ENCODE results near the gene BLTP3A.
"Not testable (repeated sequence)": the region's sequence is repeated elsewhere in the genome, so short reads cannot be mapped to it uniquely, and the experiment has no call there.

The BLTP3A gene, protein sequence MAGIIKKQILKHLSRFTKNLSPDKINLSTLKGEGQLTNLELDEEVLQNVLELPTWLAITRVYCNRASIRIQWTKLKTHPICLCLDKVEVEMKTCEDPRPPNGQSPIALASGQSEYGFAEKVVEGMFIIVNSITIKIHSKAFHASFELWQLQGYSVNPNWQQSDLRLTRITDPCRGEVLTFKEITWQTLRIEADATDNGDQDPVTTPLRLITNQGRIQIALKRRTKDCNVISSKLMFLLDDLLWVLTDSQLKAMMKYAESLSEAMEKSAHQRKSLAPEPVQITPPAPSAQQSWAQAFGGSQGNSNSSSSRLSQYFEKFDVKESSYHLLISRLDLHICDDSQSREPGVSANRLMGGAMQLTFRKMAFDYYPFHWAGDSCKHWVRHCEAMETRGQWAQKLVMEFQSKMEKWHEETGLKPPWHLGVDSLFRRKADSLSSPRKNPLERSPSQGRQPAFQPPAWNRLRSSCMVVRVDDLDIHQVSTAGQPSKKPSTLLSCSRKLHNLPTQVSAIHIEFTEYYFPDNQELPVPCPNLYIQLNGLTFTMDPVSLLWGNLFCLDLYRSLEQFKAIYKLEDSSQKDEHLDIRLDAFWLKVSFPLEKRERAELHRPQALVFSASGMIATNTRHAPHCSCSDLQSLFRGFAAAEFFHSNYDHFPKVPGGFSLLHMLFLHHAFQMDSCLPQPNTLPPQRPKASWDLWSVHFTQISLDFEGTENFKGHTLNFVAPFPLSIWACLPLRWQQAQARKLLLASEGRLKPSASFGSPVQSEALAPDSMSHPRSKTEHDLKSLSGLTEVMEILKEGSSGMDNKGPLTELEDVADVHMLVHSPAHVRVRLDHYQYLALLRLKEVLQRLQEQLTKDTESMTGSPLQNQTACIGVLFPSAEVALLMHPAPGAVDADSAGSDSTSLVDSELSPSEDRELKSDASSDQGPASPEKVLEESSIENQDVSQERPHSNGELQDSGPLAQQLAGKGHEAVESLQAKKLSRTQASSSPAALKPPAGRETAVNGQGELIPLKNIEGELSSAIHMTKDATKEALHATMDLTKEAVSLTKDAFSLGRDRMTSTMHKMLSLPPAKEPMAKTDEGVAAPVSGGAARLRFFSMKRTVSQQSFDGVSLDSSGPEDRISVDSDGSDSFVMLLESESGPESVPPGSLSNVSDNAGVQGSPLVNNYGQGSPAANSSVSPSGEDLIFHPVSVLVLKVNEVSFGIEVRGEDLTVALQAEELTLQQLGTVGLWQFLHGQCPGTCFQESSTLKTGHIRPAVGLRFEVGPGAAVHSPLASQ (N-terminal part only)

DNA sequence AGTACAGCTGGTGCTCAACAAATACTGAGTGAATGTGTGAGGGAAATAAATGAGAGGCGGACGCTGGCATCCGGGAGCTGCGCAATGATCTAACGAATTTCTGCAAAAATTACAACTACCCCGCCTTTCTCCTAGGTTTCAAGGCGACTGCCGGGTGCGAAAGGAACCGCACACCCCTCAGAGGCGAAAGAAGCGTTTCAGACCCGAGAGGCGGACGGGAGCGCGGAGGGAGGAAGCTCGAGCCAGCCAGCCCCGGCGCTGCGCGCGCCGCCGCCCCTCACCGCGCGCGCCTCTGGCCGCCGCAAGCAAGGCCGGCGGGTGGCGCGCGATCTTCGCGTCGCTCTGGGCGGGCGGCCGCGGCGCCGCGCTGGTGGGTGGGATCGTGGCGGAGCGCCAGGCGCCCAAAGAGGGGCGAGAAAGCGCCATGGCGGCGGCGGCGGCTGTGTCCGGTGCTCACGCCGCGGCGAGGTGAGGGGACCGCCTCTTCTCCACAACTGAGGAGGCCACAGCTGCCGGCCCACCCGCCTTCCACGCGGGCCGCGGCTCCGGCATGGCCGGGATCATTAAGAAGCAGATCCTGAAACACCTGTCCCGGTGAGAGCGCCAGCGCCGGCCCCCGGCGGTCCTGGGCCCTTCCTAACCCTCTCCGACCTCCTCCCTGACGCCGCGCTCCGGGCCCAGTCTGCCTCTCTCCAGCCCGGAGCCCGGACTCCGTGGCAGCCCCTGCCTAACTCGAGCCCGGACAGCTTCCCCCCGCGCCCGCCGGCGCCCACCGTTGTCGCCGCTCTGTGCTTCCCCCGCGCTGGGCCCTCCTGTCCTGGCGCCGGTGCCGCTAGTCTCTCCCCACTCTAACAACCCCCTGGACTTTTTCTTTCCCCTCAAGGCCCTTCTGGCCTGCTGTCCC, at the start of gene BLTP3A:
TSS of gene BLTP3A (plus strand) at position 383 of the 904 bp plus-strand sequence. CDS start at position 551, 168 bp downstream.
- Mint-ChIP-seq H3K27me3 (no peaks in the 10 kb centered on the region), H3K4me1 (peaks cover 29% of the 10 kb centered on the region), H3K9me3 (no peaks in the 10 kb centered on the region), H3K27ac (peak within 1 kb of the TSS; percentile 98 to 99), H3K4me3 (peak within 1 kb of the TSS; percentile 91 to 98)
- DNase-seq (peak; percentile 76 to 80), ATAC-seq (peak; percentile 96)

DNA sequence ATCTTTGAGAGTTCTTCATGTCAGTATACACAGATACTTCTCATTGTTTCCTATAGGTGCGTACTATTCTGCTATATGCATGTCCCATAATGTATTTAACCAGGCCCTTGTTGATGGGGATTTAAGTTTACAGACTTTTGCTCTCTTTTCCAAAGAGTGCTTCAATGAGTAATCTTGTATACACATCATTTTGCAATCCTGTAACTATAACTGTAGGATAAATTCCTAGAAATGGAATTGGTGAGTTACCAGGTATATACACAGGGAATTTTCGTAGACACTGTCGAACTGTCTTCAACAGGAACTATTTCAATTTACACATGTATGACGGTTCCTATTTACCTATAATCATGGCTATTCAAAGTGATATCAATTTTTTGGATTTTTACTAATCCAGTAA, 49.8 kb upstream of the BLTP3A start:
- no peak for ATAC-seq
- H3K9me3 Mint-ChIP-seq, result no peaks in the 10 kb centered on the region
- peaks cover 4% of the 10 kb centered on the region for H3K4me1 Mint-ChIP-seq
- no peak overlapping the region for H3K4me3 Mint-ChIP-seq
- no peak for DNase-seq
- no peaks in the 10 kb centered on the region for H3K27me3 Mint-ChIP-seq
- H3K27ac Mint-ChIP-seq, result no peak overlapping the region

DNA sequence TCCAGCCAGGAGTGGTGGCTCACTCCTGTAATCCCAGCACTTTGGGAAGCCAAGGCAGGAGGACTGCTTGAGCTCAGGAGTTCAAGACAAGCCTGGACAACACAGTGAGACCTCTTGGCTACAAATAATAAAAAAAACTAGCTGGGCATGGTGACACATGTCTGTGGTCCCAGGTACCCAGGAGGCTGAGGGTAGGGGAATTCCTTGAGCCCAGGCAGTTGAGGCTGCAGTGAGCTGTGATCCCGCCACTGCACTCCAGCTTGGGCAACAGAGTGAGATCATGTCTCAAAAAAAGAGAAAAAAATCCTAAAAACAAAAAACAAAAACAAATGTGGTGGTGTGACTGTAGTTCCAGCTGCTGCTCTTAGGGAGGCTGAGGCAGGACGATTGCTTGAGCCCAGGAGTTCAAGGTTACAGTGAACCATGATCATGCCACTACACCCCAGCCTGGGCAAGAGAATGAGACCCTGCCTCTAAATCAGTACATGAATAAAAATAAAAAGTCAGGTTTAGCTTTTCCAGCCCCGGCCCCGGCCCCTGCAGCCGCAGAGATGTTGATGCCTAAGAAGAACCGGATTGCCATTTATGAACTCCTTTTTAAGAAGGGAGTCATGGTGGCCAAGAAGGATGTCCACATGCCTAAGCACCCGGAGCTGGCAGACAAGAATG, 48.1 kb upstream of the BLTP3A start:
- no peak overlapping the region for H3K4me3 Mint-ChIP-seq
- H3K9me3 Mint-ChIP-seq, result no peaks in the 10 kb centered on the region
- ATAC-seq (no peak), DNase-seq (no peak)
- peaks cover 4% of the 10 kb centered on the region for H3K4me1 Mint-ChIP-seq
- no peaks in the 10 kb centered on the region for H3K27me3 Mint-ChIP-seq
- peak overlapping the region; percentile 27 to 85 for H3K27ac Mint-ChIP-seq

DNA sequence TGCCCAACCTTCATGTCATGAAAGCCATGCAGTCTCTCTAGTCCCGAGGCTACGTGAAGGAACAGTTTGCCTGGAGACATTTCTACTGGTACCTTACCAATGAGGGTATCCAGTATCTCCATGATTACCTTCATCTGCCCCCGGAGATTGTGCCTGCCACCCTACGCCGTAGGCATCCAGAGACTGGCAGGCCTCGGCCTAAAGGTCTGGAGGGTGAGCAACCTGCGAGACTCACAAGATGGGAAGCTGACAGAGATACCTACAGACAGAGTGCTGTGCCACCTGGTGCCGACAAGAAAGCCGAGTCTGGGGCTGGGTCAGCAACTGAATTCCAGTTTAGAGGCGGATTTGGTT, 47.6 kb upstream of the BLTP3A start:
- not testable (repeated sequence) for H3K27me3 Mint-ChIP-seq, H3K4me1 Mint-ChIP-seq, ATAC-seq, H3K9me3 Mint-ChIP-seq, DNase-seq, H3K4me3 Mint-ChIP-seq, H3K27ac Mint-ChIP-seq

DNA sequence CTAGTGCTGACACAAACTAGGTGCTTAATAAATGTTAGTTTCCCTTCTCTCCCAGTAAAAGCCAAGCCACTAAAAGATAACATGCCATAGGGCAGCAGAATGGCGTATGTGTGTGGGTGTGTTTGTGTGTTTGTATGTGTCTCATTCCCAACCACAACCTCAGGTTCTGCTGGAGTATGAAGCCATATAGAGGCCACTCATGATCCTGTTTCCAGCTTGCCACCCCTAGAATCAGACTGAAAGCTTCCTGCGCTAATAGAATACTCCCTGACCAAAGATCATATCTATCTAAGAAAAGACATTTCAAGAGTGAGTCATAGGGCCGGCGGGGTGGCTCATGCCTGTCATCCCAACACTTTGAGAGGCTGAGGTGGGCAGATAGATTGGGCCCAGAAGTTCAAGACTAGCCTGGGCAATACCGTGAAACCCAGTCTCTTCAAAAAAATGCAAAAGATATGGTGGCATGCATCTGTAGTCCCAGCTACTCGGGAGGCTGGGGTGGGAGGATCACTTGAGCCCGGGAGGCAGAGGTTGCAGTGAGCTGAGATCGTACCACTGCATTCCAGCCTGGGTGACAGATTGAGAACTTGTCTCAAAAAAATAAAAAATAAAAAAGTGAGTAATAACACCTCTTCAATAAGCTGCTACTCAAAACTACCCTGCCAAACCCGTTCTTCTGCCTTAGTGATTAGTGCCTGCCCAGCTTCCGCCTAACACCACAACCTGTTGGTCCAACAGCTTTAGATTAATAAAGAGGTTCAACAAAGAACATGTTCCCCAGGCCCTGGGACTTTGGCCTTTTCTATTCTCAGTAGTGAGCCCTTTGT, 46.4 kb upstream of the BLTP3A start:
- H3K4me3 Mint-ChIP-seq, result no peak overlapping the region
- no peaks in the 10 kb centered on the region for H3K9me3 Mint-ChIP-seq
- H3K4me1 Mint-ChIP-seq, result peaks cover 4% of the 10 kb centered on the region
- H3K27me3 Mint-ChIP-seq, result no peaks in the 10 kb centered on the region
- ATAC-seq, result no peak
- no peak for DNase-seq
- H3K27ac Mint-ChIP-seq, result no peak overlapping the region

DNA sequence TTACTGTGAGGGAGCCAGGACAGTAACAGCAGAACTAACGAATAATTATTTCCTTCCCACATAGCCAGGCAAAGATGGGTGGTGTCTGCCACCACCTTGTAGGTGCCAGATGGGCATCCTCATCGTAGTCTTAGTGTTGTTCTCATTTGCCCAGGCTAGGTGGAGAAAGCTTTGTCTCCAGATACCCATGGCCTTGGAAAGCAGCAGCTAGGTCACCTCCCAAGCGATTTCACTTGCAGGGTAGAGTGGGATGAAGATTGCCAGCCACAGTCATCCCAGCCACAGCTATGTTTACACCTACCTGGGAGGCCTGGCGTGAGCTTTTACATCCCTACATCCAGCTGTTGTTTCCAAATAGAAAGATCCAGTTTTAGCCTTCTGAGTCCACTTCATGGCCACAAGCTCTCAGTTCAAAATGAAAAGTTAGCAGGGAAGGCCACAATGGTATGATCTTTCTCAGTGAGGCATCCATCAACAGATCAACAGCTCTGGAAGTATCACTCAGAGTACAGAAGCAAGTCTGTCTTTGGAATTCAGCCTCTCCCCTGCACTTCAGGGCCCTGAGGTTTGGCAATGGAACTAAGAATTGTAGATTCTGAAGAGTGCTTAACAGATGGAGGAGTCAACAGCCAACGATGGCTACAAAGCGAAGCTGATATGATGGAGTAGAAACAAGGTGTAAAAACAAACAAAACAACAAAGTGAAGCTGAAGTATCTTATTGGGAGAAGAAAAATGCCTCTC, 45.6 kb upstream of the BLTP3A start:
- ATAC-seq (no peak), DNase-seq (no peak)
- Mint-ChIP-seq H3K27ac (no peak overlapping the region), H3K27me3 (no peaks in the 10 kb centered on the region), H3K9me3 (no peaks in the 10 kb centered on the region), H3K4me3 (no peak overlapping the region), H3K4me1 (peaks cover 4% of the 10 kb centered on the region)

DNA sequence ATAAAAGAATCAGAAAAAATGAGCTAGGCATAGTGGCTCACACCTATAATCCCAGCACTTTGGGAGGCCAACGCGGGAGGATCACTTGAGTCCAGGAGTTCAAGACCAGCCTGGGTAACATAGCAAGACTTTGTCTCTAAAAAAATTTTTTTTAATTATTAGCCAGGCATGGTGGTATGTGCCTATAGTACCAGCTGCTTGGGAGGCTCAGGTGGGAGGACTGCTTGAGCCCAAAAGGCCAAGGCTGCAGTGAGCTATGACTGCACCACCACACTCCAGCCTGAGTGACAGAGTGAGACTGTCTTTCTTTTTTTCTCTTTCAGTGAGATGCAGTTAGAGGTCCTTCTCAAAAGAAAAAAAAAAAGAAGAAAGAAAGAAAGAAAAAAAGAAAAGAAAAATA, 43.1 kb upstream of the BLTP3A start:
- H3K9me3 Mint-ChIP-seq, result no peaks in the 10 kb centered on the region
- no peak overlapping the region for H3K27ac Mint-ChIP-seq
- no peak for DNase-seq
- no peak for ATAC-seq
- no peaks in the 10 kb centered on the region for H3K4me1 Mint-ChIP-seq
- H3K4me3 Mint-ChIP-seq, result no peak overlapping the region
- H3K27me3 Mint-ChIP-seq, result no peaks in the 10 kb centered on the region

DNA sequence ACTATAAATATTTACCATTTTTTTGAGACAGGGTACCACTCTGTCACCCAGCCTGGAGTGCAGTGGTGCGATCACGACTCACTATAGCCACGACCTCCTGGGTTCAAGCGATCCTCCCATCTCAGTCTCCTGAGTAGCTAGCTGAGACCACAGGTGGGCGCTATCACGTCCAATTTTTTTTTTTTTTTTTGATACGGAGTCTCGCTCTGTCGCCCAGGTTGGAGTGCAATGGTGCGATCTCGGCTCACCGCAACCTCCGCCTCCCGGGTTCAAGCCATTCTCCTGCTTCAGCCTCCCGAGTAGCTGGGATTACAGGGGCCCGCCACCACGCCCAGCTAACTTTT, 35.4 kb upstream of the BLTP3A start:
- not testable (repeated sequence) for H3K27ac Mint-ChIP-seq, H3K27me3 Mint-ChIP-seq, H3K9me3 Mint-ChIP-seq, H3K4me3 Mint-ChIP-seq
- DNase-seq (peak; percentile 54 to 70), ATAC-seq (peak; percentile 74)
- peaks cover 14% of the 10 kb centered on the region for H3K4me1 Mint-ChIP-seq

DNA sequence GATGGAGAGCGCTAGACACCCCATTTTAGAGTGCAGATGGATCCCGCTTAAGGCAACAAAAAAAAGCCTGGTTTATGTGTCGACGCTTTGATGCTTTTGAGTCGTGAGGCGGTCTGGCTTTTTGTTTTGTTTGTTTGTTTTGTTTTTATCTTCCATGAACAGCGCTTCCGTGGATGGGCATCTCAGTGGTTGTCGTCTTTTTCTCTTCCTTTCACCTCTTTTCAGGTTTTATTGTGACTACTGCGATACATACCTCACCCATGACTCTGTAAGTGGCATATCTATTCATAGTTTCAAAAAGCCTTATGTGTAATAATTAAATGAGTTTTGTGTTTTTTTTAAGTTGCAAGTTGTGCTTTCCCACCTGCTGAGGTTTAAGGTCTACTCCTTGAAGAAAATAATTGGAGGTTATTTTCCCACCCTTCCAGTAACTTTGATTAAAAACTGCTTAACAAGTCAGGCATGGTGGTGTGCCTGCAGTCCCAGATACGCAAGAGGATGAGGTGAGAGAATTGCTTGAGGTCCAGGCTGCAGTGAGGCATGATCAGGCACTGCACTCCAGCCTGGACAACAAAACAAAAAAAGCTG, 34.1 kb upstream of the BLTP3A start:
- ATAC-seq (no peak), DNase-seq (no peak)
- H3K27me3 Mint-ChIP-seq, result no peaks in the 10 kb centered on the region
- H3K27ac Mint-ChIP-seq, result no peak overlapping the region
- H3K4me3 Mint-ChIP-seq, result no peak overlapping the region
- H3K4me1 Mint-ChIP-seq, result peaks cover 14% of the 10 kb centered on the region
- no peaks in the 10 kb centered on the region for H3K9me3 Mint-ChIP-seq

DNA sequence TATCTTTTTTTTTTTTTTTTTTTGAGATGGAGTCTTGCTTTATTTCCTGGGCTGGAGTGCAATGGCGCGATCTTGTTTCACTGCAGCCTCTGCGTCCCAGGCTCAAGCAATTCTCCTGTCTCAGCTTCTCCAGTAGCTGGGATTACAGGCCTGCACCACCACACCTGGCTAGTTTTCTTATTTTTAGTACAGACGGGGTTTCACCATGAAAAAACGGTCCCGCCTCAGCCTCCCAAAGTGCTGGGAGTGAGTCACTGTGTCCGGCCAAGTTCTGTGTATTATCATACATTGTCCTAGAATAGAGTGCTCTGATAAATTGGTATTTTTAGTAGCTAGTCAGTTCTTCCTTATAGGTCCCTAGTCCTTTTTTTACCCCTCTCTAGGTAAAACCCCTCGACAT, 31.8 kb upstream of the BLTP3A start:
- Mint-ChIP-seq H3K4me1 (peaks cover 14% of the 10 kb centered on the region), H3K27ac (no peak overlapping the region), H3K27me3 (no peaks in the 10 kb centered on the region), H3K4me3 (no peak overlapping the region), H3K9me3 (no peaks in the 10 kb centered on the region)
- ATAC-seq (no peak), DNase-seq (no peak)

DNA sequence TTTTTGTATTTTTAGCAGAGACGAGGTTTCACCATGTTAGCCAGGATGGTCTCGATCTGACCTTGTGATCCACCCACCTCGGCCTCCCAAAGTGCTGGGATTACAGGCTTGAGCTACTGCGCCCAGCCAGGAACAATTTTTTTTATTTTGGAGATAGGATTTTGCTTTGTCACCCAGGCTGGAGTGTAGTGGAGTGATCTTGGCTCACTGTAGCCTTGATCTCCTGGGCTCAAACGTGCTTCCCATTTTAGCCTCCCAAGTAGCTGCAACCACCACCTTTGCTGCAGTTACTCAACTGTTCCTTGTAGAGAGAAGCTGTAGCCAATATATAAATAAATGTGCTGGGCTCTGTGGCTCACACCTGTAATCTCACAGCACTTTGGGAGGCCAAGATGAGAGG, 30.2 kb upstream of the BLTP3A start:
- not testable (repeated sequence) for H3K27me3 Mint-ChIP-seq, H3K27ac Mint-ChIP-seq, H3K9me3 Mint-ChIP-seq, DNase-seq, H3K4me1 Mint-ChIP-seq, H3K4me3 Mint-ChIP-seq, ATAC-seq

DNA sequence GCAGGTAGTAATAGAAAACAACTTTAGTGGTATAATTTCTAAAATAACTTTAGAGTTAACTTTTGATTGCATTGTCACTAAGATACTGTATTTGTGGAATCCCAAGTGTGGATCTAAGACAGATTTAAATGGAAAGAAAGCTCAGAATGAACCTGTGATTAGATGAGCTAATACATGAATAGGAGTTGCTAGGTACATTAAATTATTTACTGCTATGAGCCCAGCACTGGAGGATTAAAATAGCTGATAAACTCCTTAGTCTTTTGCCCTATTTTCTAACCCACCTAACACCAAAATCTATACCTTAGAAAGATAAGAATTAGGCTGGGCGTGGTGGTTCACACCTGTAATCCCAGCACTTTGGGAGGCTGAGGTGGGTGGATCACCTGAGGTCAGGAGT, 23.7 kb upstream of the BLTP3A start:
- Mint-ChIP-seq H3K4me3 (no peak overlapping the region), H3K4me1 (peaks cover 26% of the 10 kb centered on the region), H3K9me3 (no peaks in the 10 kb centered on the region), H3K27me3 (no peaks in the 10 kb centered on the region), H3K27ac (no peak overlapping the region)
- no peak for ATAC-seq
- no peak for DNase-seq

DNA sequence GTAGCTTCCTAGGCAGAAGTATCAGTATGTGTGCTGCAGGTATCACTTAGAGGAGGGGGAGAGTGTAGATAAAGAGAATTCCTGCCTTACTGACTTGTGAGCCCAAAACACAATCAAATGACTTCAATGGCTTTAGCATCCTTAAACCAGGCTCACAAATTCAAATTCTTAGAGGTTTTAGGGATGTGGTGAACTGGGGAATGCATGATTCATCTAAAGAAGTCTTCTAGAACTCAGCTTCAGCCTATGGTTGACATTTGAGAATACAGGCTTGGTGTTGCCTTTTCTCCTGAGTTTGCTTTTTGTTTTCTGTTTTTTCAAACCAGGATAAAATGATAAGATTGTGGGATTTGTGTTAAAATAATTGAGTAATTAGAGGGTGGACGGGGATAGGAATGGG, 20.2 kb upstream of the BLTP3A start:
- DNase-seq (no peak), ATAC-seq (no peak)
- Mint-ChIP-seq H3K4me3 (no peak overlapping the region), H3K27me3 (no peaks in the 10 kb centered on the region), H3K27ac (no peak overlapping the region), H3K4me1 (peaks cover 26% of the 10 kb centered on the region), H3K9me3 (no peaks in the 10 kb centered on the region)
